SK-N-SH treated with all-trans-retinoic acid at 6 μM for 48 hours (cell line): ENCODE measurements around the gene SIN3A.

Experiments used
- ATAC-seq: fragments of 200-7000 bp; cut with Tn5 transposase; 3 replicates; pipeline ENCODE4 v1.9.1; 2020; ENCODE audit warnings: mild to moderate bottlenecking, moderate library complexity
- ARNTL ChIP-seq: fragments of 450-650 bp; formaldehyde crosslinking; IDR thresholded peaks from 2 replicates; pipeline ENCODE4 v1.5.0; 2020; ENCODE audit warnings: low read depth, mild to moderate bottlenecking, moderate library complexity, borderline replicate concordance
- BACH2 ChIP-seq: fragments of 250-450 bp; sonication (Bioruptor Pico); IDR thresholded peaks from 2 replicates; pipeline ENCODE4 v1.9.0; 2021; ENCODE audit warnings: mild to moderate bottlenecking, borderline replicate concordance
- CSDC2 ChIP-seq: fragments of 250-450 bp; sonication (Bioruptor Pico); IDR thresholded peaks from 2 replicates; pipeline ENCODE4 v1.5.0; 2020; ENCODE audit warnings: mild to moderate bottlenecking, moderate library complexity
- ESRRG ChIP-seq: fragments of 250-450 bp; sonication (Bioruptor Pico); IDR thresholded peaks from 2 replicates; pipeline ENCODE4 v1.6.1; 2021; ENCODE audit warnings: mild to moderate bottlenecking
- GLIS3 ChIP-seq: fragments of 250-450 bp; sonication (Bioruptor Pico); IDR thresholded peaks from 2 replicates; pipeline ENCODE4 v1.5.0; 2020; ENCODE audit warnings: mild to moderate bottlenecking, moderate library complexity
- ISL1 ChIP-seq: fragments of 250-450 bp; sonication (Bioruptor Pico); IDR thresholded peaks from 2 replicates; pipeline ENCODE4 v2.1.2; 2022; ENCODE audit warnings: mild to moderate bottlenecking, moderate library complexity
- OSR1 ChIP-seq: fragments of 250-450 bp; sonication (Bioruptor Pico); IDR thresholded peaks from 2 replicates; pipeline ENCODE4 v1.8.0; 2022; ENCODE audit warnings: moderate library complexity, mild to moderate bottlenecking, inconsistent platforms
- PPARA ChIP-seq: fragments of 250-450 bp; sonication (Bioruptor Pico); IDR thresholded peaks from 2 replicates; pipeline ENCODE4 v1.5.0; 2020; ENCODE audit warnings: mild to moderate bottlenecking, borderline replicate concordance
- RARB ChIP-seq: fragments of 250-450 bp; sonication (Bioruptor Pico); IDR thresholded peaks from 2 replicates; pipeline ENCODE4 v1.8.0; 2021; ENCODE audit warnings: mild to moderate bottlenecking, moderate library complexity
- SNAI2 ChIP-seq: fragments of 250-450 bp; sonication (Bioruptor Pico); IDR thresholded peaks from 2 replicates; pipeline ENCODE4 v1.5.0; 2020; ENCODE audit warnings: mild to moderate bottlenecking, moderate library complexity
- TCF4 ChIP-seq: fragments of 250-450 bp; sonication (Bioruptor Pico); IDR thresholded peaks from 2 replicates; pipeline ENCODE4 v1.8.0; 2021; ENCODE audit warnings: mild to moderate bottlenecking, moderate library complexity, borderline replicate concordance
- TOX ChIP-seq: fragments of 250-450 bp; sonication (Bioruptor Pico); IDR thresholded peaks from 2 replicates; pipeline ENCODE4 v1.8.0; 2021; ENCODE audit warnings: mild to moderate bottlenecking, moderate library complexity, borderline replicate concordance
- ZC3H10 ChIP-seq: fragments of 250-450 bp; sonication (Bioruptor Pico); IDR thresholded peaks from 2 replicates; pipeline ENCODE4 v1.5.1; 2021; ENCODE audit warnings: mild to moderate bottlenecking, moderate library complexity
- ZFP3 ChIP-seq: fragments of 250-450 bp; sonication (Bioruptor Pico); IDR thresholded peaks from 2 replicates; pipeline ENCODE4 v1.5.0; 2020; ENCODE audit warnings: mild to moderate bottlenecking, moderate library complexity
- ZFP30 ChIP-seq: fragments of 450-650 bp; formaldehyde crosslinking; IDR thresholded peaks from 2 replicates; pipeline ENCODE4 v1.5.0; 2022; ENCODE audit warnings: mild to moderate bottlenecking, moderate library complexity
- ZNF565 ChIP-seq: fragments of 450-650 bp; formaldehyde crosslinking; conservative IDR thresholded peaks from 2 replicates; pipeline ENCODE4 v1.5.0; 2020; ENCODE audit warnings: low read depth, mild to moderate bottlenecking, moderate library complexity
- ZNF70 ChIP-seq: fragments of 450-650 bp; formaldehyde crosslinking; IDR thresholded peaks from 2 replicates; pipeline ENCODE4 v1.5.0; 2020; ENCODE audit warnings: mild to moderate bottlenecking, moderate library complexity
- ZNF8 ChIP-seq: fragments of 450-650 bp; formaldehyde crosslinking; IDR thresholded peaks from 2 replicates; pipeline ENCODE4 v1.5.0; 2020; ENCODE audit warnings: mild to moderate bottlenecking, moderate library complexity
- TF ChIP-seq, protein P1 (sequence below): fragments of 250-450 bp; sonication (Bioruptor Pico); IDR thresholded peaks from 2 replicates; pipeline ENCODE4 v1.8.0; 2021; ENCODE audit warnings: low read depth, mild to moderate bottlenecking, moderate library complexity, borderline replicate concordance
- TF ChIP-seq, protein P2 (sequence below): fragments of 250-450 bp; sonication (Bioruptor Pico); IDR thresholded peaks from 2 replicates; pipeline ENCODE4 v1.5.0; 2020; ENCODE audit warnings: mild to moderate bottlenecking, moderate library complexity
- TF ChIP-seq, protein P3 (sequence below): fragments of 250-450 bp; sonication (Bioruptor Pico); IDR thresholded peaks from 2 replicates; pipeline ENCODE4 v1.8.0; 2020; ENCODE audit warnings: mild to moderate bottlenecking, moderate library complexity, borderline replicate concordance
- TF ChIP-seq, protein P4 (sequence below): fragments of 250-450 bp; sonication (Bioruptor Pico); IDR thresholded peaks from 2 replicates; pipeline ENCODE4 v1.5.1; 2021; ENCODE audit warnings: mild to moderate bottlenecking, moderate library complexity
- TF ChIP-seq, protein P5 (sequence below): fragments of 250-450 bp; sonication (Bioruptor Pico); IDR thresholded peaks from 2 replicates; pipeline ENCODE4 v1.5.1; 2020; ENCODE audit warnings: low read depth, mild to moderate bottlenecking, moderate library complexity

Gene SIN3A

DNA sequence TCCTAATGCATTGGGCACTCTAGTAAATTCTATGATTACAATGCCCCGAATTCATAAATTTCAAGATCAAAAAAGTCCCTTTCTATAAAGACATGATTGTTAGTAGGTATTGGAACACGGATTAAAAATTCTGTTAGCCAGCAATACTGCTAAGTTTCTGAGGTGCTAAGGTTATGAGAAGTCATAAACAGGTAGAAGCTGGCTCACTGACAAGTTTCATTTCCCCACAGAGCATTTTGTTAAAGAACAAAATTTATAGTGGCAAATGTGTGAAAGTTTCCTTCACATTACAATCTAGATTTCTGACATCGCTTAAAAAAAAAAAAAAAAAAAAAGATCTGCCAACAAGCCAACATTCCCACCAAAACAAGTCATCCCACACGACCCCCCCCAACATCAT lies 70.7 kb downstream of the SIN3A start:
- TF ChIP-seq ISL1 (CRISPR knock-in tag) (no peak), ZNF70 (CRISPR knock-in tag) (no peak), ZNF565 (CRISPR knock-in tag) (no peak), RARB (CRISPR knock-in tag) (no peak), ZFP30 (CRISPR knock-in tag) (no peak), SNAI2 (CRISPR knock-in tag) (no peak), OSR1 (CRISPR knock-in tag) (no peak), CSDC2 (no peak), ZC3H10 (no peak), ESRRG (CRISPR knock-in tag) (no peak), TCF4 (CRISPR knock-in tag) (no peak), ZNF8 (no peak), TOX (CRISPR knock-in tag) (no peak), BACH2 (CRISPR knock-in tag) (no peak), ARNTL (CRISPR knock-in tag) (no peak)
- TF ChIP-seq, protein P1, sequence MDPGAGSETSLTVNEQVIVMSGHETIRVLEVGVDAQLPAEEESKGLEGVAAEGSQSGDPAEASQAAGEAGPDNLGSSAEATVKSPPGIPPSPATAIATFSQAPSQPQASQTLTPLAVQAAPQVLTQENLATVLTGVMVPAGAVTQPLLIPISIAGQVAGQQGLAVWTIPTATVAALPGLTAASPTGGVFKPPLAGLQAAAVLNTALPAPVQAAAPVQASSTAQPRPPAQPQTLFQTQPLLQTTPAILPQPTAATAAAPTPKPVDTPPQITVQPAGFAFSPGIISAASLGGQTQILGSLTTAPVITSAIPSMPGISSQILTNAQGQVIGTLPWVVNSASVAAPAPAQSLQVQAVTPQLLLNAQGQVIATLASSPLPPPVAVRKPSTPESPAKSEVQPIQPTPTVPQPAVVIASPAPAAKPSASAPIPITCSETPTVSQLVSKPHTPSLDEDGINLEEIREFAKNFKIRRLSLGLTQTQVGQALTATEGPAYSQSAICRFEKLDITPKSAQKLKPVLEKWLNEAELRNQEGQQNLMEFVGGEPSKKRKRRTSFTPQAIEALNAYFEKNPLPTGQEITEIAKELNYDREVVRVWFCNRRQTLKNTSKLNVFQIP (CRISPR knock-in tag): no peak
- TF ChIP-seq, protein P2, sequence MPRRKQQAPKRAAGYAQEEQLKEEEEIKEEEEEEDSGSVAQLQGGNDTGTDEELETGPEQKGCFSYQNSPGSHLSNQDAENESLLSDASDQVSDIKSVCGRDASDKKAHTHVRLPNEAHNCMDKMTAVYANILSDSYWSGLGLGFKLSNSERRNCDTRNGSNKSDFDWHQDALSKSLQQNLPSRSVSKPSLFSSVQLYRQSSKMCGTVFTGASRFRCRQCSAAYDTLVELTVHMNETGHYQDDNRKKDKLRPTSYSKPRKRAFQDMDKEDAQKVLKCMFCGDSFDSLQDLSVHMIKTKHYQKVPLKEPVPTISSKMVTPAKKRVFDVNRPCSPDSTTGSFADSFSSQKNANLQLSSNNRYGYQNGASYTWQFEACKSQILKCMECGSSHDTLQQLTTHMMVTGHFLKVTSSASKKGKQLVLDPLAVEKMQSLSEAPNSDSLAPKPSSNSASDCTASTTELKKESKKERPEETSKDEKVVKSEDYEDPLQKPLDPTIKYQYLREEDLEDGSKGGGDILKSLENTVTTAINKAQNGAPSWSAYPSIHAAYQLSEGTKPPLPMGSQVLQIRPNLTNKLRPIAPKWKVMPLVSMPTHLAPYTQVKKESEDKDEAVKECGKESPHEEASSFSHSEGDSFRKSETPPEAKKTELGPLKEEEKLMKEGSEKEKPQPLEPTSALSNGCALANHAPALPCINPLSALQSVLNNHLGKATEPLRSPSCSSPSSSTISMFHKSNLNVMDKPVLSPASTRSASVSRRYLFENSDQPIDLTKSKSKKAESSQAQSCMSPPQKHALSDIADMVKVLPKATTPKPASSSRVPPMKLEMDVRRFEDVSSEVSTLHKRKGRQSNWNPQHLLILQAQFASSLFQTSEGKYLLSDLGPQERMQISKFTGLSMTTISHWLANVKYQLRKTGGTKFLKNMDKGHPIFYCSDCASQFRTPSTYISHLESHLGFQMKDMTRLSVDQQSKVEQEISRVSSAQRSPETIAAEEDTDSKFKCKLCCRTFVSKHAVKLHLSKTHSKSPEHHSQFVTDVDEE (CRISPR knock-in tag): no peak
- TF ChIP-seq, protein P3, sequence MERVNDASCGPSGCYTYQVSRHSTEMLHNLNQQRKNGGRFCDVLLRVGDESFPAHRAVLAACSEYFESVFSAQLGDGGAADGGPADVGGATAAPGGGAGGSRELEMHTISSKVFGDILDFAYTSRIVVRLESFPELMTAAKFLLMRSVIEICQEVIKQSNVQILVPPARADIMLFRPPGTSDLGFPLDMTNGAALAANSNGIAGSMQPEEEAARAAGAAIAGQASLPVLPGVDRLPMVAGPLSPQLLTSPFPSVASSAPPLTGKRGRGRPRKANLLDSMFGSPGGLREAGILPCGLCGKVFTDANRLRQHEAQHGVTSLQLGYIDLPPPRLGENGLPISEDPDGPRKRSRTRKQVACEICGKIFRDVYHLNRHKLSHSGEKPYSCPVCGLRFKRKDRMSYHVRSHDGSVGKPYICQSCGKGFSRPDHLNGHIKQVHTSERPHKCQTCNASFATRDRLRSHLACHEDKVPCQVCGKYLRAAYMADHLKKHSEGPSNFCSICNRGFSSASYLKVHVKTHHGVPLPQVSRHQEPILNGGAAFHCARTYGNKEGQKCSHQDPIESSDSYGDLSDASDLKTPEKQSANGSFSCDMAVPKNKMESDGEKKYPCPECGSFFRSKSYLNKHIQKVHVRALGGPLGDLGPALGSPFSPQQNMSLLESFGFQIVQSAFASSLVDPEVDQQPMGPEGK (CRISPR knock-in tag): no peak
- no peak for ATAC-seq

DNA sequence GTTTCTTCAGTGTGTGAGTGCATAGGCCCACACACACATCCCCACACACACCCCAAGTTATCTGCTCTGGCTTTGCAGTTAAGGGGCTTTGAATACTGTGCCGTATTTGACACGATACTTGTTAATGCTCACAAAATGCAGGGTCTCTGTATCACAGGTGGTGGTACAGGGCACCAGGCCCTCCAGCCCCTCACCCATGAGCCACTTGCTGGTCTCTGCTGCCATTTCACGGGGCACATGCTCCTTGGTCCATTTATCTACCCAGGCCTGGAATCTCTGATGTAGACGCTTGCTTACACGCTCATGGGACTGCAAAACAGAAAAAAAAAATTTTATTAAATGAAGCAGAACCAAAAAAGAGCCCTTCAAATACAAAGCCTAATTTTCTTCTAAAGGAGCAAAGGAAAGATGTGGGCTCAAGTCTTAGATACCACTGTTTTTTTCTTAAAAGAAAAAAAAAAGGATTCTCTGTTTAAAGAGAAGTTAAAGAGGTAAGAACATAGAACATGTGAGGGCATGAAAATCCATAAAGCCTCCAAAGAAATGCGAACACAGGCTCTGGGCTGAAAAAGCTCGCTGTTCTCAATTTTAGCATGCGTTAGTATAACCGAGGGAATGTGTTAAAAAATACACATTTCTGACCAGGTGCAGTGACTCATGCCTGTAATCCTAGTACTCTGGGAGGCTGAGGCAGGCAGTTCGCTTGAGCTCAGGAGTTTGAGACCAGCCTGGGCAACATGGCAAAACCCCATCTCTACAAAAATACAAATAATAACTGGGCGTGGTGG lies 79.4 kb downstream of the SIN3A start:
- TF ChIP-seq TCF4 (CRISPR knock-in tag) (no peak), GLIS3 (CRISPR knock-in tag) (no peak), OSR1 (CRISPR knock-in tag) (no peak), ISL1 (CRISPR knock-in tag) (no peak), ARNTL (CRISPR knock-in tag) (no peak), ZFP3 (no peak), PPARA (CRISPR knock-in tag) (no peak), ZNF8 (no peak), SNAI2 (CRISPR knock-in tag) (no peak), ESRRG (CRISPR knock-in tag) (no peak), CSDC2 (no peak), ZC3H10 (no peak), BACH2 (CRISPR knock-in tag) (no peak), TOX (CRISPR knock-in tag) (no peak), RARB (CRISPR knock-in tag) (no peak)
- TF ChIP-seq, protein P2 (CRISPR knock-in tag): no peak
- TF ChIP-seq, protein P4, sequence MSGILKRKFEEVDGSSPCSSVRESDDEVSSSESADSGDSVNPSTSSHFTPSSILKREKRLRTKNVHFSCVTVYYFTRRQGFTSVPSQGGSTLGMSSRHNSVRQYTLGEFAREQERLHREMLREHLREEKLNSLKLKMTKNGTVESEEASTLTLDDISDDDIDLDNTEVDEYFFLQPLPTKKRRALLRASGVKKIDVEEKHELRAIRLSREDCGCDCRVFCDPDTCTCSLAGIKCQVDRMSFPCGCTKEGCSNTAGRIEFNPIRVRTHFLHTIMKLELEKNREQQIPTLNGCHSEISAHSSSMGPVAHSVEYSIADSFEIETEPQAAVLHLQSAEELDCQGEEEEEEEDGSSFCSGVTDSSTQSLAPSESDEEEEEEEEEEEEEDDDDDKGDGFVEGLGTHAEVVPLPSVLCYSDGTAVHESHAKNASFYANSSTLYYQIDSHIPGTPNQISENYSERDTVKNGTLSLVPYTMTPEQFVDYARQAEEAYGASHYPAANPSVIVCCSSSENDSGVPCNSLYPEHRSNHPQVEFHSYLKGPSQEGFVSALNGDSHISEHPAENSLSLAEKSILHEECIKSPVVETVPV (CRISPR knock-in tag): no peak
- TF ChIP-seq, protein P5, sequence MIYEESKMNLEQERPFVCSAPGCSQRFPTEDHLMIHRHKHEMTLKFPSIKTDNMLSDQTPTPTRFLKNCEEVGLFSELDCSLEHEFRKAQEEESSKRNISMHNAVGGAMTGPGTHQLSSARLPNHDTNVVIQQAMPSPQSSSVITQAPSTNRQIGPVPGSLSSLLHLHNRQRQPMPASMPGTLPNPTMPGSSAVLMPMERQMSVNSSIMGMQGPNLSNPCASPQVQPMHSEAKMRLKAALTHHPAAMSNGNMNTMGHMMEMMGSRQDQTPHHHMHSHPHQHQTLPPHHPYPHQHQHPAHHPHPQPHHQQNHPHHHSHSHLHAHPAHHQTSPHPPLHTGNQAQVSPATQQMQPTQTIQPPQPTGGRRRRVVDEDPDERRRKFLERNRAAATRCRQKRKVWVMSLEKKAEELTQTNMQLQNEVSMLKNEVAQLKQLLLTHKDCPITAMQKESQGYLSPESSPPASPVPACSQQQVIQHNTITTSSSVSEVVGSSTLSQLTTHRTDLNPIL (CRISPR knock-in tag): no peak
- ATAC-seq: no peak
